Neural cell (in vitro differentiated cells): ENCODE data around the gene KPRP. TPM values are rescaled to one million over a fixed set of nuclear protein-coding genes. Genes with fewer than 3 reads are reported as not detected.

Experiments
- H2AFZ ChIP-seq: fragments of 200-600, 300-800 bp; sonication (generic), shearing (Covaris generic); 2 replicates; pipeline ENCODE4 v1.6.0; 2014; ENCODE audit warnings: low read depth, mild to moderate bottlenecking, antibody characterized with exemption, low read length, moderate library complexity
- H3F3A ChIP-seq: fragments of 200-600 bp; shearing (Covaris generic); 2 replicates; pipeline ENCODE4 v1.6.1; 2016; ENCODE audit warnings: mild to moderate bottlenecking, moderate library complexity, mixed read lengths, antibody characterized with exemption, low read length; ENCODE audit not compliant: insufficient read depth, poor library complexity, severe bottlenecking
- H3K27ac ChIP-seq: fragments of 200-600, 300-800 bp; sonication (generic), shearing (Covaris generic); 2 replicates; pipeline ENCODE4 v1.5.1; 2014; ENCODE audit warnings: mild to moderate bottlenecking, low read length, moderate library complexity
- H3K27me3 ChIP-seq: fragments of 300-800, 200-600 bp; sonication (generic), shearing (Covaris generic); 2 replicates; pipeline ENCODE4 v1.6.0; 2014; ENCODE audit warnings: mild to moderate bottlenecking, low read depth, low read length, moderate library complexity; ENCODE audit not compliant: insufficient read depth
- H3K36me3 ChIP-seq: fragments of 300-800, 200-600 bp; sonication (generic), shearing (Covaris generic); 2 replicates; pipeline ENCODE4 v1.5.1; 2014; ENCODE audit warnings: mild to moderate bottlenecking, antibody characterized with exemption, low read length, moderate library complexity; ENCODE audit not compliant: insufficient read depth
- H3K4me2 ChIP-seq: fragments of 300-800, 200-600 bp; sonication (generic), shearing (Covaris generic); 2 replicates; pipeline ENCODE4 v1.6.0; 2014; ENCODE audit warnings: mild to moderate bottlenecking, low read length
- H3K4me3 ChIP-seq: fragments of 300-800, 200-600 bp; sonication (generic), shearing (Covaris generic); 2 replicates; pipeline ENCODE4 v1.5.1; 2014; ENCODE audit warnings: mild to moderate bottlenecking, low read length, moderate library complexity
- H3K79me2 ChIP-seq: fragments of 200-600 bp; shearing (Covaris generic); replicated peaks from 2 replicates; pipeline ENCODE4 v1.6.0; 2014; ENCODE audit warnings: mild to moderate bottlenecking, low read length, moderate library complexity; ENCODE audit not compliant: insufficient read depth
- H3K9ac ChIP-seq: fragments of 300-800, 200-600 bp; sonication (generic), shearing (Covaris generic); 2 replicates; pipeline ENCODE4 v1.6.1; 2016; ENCODE audit warnings: mild to moderate bottlenecking, low read length, mixed read lengths
- H3K9me2 ChIP-seq: fragments of 200-600 bp; shearing (Covaris generic); 2 replicates; pipeline ENCODE4 v1.6.1; 2016; ENCODE audit warnings: mild to moderate bottlenecking, low read length, mixed read lengths; ENCODE audit not compliant: insufficient read depth
- H3K9me3 ChIP-seq: fragments of 200-600, 300-800 bp; sonication (generic), shearing (Covaris generic); 2 replicates; pipeline ENCODE4 v1.6.1; 2016; ENCODE audit warnings: mild to moderate bottlenecking, mixed run types, low read length, moderate library complexity, mixed read lengths
- H4K20me1 ChIP-seq: fragments of 200-600 bp; shearing (Covaris generic); 2 replicates; pipeline ENCODE4 v1.6.1; 2016; ENCODE audit warnings: mild to moderate bottlenecking, mixed run types; ENCODE audit not compliant: insufficient read depth
- CTCF ChIP-seq: fragments of 450-650 bp; IDR thresholded peaks from 2 replicates; pipeline ENCODE4 v1.5.1; 2014; ENCODE audit warnings: antibody characterized with exemption, mild to moderate bottlenecking, moderate library complexity; ENCODE audit not compliant: poor library complexity, severe bottlenecking
- EP300 ChIP-seq: fragments of 450-650 bp; conservative IDR thresholded peaks from 2 replicates; pipeline ENCODE4 v1.6.1; 2014; ENCODE audit warnings: antibody characterized with exemption, mild to moderate bottlenecking, moderate library complexity; ENCODE audit not compliant: poor library complexity, severe bottlenecking
- EZH2 ChIP-seq: fragments of 200-600, 300-800 bp; shearing (Covaris generic), sonication (generic); IDR thresholded peaks from 2 replicates; pipeline ENCODE4 v1.6.1; 2014; ENCODE audit warnings: antibody characterized with exemption, low read length, borderline replicate concordance, mild to moderate bottlenecking; ENCODE audit not compliant: insufficient read depth, poor library complexity, severe bottlenecking
- MXI1 ChIP-seq: fragments of 450-650 bp; conservative IDR thresholded peaks from 2 replicates; pipeline ENCODE4 v1.6.1; 2014; ENCODE audit warnings: antibody characterized with exemption, mild to moderate bottlenecking; ENCODE audit not compliant: poor library complexity, severe bottlenecking
- POLR2AphosphoS5 ChIP-seq: IDR thresholded peaks from 2 replicates; pipeline ENCODE4 v1.6.1; 2012
- RAD21 ChIP-seq: fragments of 450-650 bp; conservative IDR thresholded peaks from 2 replicates; pipeline ENCODE4 v1.6.1; 2014; ENCODE audit warnings: antibody characterized with exemption, mild to moderate bottlenecking, moderate library complexity
- REST ChIP-seq: IDR thresholded peaks from 2 replicates; pipeline ENCODE4 v1.6.1; 2012; ENCODE audit warnings: borderline replicate concordance
- SMC3 ChIP-seq: fragments of 450-650 bp; conservative IDR thresholded peaks from 2 replicates; pipeline ENCODE4 v1.6.1; 2014; ENCODE audit warnings: antibody characterized with exemption, mild to moderate bottlenecking, moderate library complexity; ENCODE audit not compliant: poor library complexity
- TAF1 ChIP-seq: IDR thresholded peaks from 2 replicates; pipeline ENCODE4 v1.6.1; 2012; ENCODE audit warnings: low read depth
- polyA plus RNA-seq: library from polyadenylated mRNA; depleted of rRNA; stranded (reverse); fragments of >200 nt; gene quantifications from 2 replicates; pipeline ENCODE4 v1.2.3, GENCODE V29; 2014

KPRP gene
- polyA plus RNA-seq, 1 donor from 2014 or later, result not detected

GRCh38 chr1:152770411-152770810 is 12.6 kb downstream of the KPRP start:
- Histone ChIP-seq H4K20me1 (no peaks in the 10 kb centered on the region), H3K4me3 (no peak overlapping the region), H3K36me3 (no peaks in the 10 kb centered on the region), H3K79me2 (no peaks in the 10 kb centered on the region), H3K9ac (no peak overlapping the region), H3K27ac (no peak overlapping the region), H3K27me3 (no peaks in the 10 kb centered on the region), H3K4me2 (no peak overlapping the region), H3F3A (no peaks in the 10 kb centered on the region), H3K9me2 (no peaks in the 10 kb centered on the region), H3K9me3 (no peaks in the 10 kb centered on the region), H2AFZ (no peak overlapping the region)
- TF ChIP-seq EP300, result no peak
- no peak for TF ChIP-seq TAF1
- TF ChIP-seq REST, result no peak
- TF ChIP-seq RAD21, result no peak
- TF ChIP-seq MXI1, result no peak
- no peak for TF ChIP-seq SMC3
- no peak for TF ChIP-seq POLR2AphosphoS5
- no peak for TF ChIP-seq EZH2
- TF ChIP-seq CTCF, result no peak

GRCh38 chr1:152774875-152775274 is 17.1 kb downstream of the KPRP start, which contains the start of gene LCE1F:
TSS of gene LCE1F (plus strand) at chr1:152775140. CDS start at chr1:152776372, 1,232 bp downstream.
- Histone ChIP-seq H3K27me3 (no peaks in the 10 kb centered on the region), H3K4me3 (no peak within 1 kb of the TSS), H4K20me1 (no peaks in the 10 kb centered on the region), H3K36me3 (no peaks in the 10 kb centered on the region), H3K9me2 (no peaks in the 10 kb centered on the region), H3F3A (no peaks in the 10 kb centered on the region), H2AFZ (no peak within 1 kb of the TSS), H3K4me2 (no peak within 1 kb of the TSS), H3K79me2 (no peaks in the 10 kb centered on the region), H3K9me3 (no peaks in the 10 kb centered on the region), H3K9ac (no peak within 1 kb of the TSS), H3K27ac (no peak within 1 kb of the TSS)
- no peak for TF ChIP-seq EP300
- TF ChIP-seq RAD21, result no peak
- no peak for TF ChIP-seq REST
- no peak for TF ChIP-seq EZH2
- TF ChIP-seq MXI1, result no peak
- TF ChIP-seq POLR2AphosphoS5, result no peak
- no peak for TF ChIP-seq TAF1
- TF ChIP-seq CTCF, result no peak
- no peak for TF ChIP-seq SMC3
